Right forelimb (tissue), 1 donor: ENCODE data around the gene EP400.
"Not testable (repeated sequence)": the region's sequence is repeated elsewhere in the genome, so short reads cannot be mapped to it uniquely, and the experiment has no call there.

ENCODE experiments used
- DNase-seq: peaks from one replicate; pipeline ENCODE4 v3.0.0-alpha.2; 2018

EP400 gene

DNA sequence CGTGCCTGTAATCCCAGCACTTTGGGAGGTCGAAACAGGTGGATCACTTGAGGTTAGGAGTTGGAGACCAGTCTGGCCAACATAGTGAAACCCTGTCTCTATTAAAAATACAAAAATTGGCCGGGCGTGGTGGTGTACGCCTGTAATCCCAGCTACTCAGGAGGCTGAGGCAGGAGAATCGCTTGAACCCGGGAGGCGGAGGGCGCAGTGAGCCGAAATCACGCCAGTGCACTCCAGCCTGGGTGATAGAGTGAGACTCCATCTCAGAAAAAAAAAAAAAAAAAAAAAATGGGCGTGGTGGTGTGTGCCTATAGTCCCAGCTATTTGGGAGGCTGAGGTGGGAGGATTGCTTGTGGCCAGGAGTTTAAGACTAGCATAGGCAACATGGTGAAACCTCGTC is 4.7 kb downstream of the EP400 start:
- not testable (repeated sequence) for DNase-seq

DNA sequence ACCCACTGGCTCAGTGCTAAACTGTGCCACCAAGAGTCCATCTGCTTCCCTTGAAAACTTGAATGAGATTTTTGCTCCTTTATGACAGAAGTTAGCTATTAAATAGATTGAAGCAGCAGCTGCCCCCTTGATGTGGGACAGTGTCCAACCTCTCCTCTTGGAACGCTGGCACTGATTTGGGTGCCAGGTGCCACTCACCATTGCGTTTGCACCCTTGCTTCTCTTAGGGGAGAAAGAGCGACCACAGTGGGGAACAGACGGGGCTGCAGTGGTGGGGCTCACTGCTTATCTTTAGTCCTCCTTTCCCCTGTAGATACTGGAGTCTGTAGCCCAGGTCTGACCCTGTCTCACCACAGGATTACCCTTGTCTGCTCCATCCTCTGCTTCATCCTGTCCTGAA is 9.4 kb downstream of the EP400 start:
- DNase-seq = no peak

DNA sequence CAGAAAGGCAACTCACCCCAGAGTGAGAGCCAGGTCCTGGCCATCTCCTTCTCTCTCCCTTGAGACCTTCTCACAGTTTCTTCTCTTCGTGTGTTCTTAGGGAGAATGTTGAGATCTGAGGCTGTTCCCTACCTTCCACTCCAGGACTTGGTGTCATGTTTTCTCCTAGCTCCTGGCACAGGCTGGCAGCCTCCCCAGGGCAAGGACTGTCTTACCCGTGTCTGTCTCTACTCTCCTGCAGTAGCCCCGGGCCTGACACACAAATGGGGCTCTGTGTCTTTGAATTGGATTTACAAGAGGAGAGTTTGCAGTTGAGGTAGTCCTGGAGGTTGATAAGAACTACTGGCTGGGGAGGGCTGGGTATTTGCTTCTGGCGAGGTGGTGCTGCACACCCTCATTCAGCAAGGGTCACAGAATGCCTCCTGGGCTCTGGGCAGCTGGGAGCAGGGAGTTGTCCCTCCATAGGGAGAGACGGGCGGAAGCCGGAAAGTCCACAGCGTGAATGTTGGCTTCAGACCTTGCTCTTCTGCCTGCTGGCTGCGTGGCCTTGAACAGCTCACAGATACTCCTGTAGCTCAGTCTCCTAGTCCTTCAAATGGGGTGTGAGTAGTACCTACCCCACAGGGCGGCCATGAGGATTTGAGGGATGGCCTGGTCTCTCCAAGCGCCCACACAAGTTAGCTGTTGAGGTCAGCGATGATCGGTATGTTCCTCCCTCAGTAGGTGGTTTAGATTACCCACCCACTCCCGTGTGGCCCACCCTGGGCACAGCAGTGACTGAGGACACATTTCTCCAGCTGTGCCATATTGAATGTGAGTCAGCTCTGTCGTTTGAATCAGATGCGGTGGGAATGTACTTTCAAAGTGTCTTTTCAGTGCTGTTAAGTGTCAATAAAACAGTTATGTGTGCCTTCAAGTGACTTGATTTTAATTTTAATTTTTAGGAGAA is 10.2 kb downstream of the EP400 start:
- DNase-seq = no peak

DNA sequence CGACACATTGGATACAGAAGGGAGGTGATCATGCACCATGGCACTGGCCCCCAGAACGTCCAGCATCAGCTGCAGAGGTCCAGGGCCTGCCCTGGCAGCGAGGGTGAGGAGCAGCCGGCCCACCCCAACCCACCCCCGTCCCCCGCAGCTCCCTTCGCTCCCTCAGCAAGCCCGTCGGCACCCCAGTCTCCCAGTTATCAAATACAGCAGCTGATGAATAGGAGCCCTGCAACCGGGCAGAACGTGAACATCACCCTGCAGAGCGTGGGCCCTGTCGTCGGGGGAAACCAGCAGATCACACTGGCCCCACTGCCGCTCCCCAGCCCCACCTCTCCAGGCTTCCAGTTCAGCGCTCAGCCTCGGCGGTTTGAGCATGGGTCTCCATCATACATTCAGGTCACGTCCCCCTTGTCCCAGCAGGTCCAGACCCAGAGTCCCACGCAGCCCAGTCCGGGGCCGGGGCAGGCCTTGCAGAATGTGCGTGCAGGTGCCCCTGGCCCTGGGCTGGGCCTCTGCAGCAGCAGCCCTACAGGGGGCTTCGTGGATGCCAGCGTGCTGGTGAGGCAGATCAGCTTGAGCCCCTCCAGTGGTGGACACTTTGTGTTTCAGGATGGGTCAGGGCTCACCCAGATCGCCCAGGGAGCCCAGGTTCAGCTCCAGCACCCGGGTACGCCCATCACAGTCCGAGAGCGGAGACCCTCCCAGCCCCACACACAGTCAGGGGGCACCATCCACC is 11.0 kb downstream of the EP400 start:
- DNase-seq = not testable (repeated sequence)

DNA sequence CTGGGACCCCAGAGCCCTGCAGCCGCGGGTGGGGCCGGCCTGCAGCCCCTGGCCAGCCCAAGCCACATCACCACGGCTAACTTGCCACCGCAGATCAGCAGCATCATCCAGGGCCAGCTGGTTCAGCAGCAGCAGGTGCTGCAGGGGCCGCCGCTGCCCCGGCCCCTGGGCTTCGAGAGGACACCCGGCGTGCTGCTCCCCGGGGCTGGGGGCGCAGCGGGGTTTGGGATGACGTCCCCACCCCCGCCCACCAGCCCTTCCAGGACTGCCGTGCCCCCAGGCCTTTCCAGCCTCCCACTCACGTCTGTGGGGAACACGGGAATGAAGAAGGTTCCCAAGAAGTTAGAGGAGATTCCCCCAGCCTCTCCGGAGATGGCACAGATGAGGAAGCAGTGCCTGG is 11.6 kb downstream of the EP400 start:
- DNase-seq = not testable (repeated sequence)

DNA sequence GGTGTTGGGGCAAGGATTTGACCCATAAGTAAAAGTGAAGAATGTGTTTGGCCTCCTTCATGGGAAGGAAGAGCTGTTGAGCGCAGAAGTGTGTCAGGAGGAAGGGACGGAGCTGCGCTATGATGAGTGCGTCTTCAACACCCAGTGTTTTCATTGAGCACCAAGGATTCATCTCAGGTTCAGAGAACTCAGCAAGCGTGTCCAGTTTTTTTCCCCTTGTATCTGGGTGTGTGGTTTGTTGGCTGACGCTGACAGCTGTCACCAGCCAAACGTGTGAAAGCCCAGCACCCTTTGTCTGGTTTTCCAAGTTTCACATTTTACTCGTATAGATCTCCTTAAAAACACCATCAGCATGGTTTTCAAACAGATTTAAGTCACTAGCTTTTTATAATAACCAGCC is 12.3 kb downstream of the EP400 start:
- DNase-seq = no peak

DNA sequence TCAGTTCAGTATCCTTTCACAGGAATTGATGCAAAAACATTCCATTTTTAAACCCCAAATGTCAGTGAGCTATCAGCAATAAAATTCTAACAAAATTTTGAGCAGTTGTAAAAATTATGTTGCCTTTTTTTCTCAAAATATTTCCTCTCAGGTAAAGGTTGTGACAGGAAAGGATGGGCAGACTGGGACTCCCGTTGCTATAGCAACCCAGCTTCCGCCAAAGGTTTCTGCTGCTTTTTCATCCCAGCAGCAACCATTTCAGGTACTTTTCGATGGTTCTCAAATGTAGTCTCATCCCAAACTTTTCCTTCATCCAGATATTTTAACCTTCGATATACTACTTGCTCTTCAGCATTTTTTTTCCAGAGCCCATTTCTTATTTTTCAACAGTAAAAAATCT is 13.6 kb downstream of the EP400 start:
- no peak for DNase-seq

DNA sequence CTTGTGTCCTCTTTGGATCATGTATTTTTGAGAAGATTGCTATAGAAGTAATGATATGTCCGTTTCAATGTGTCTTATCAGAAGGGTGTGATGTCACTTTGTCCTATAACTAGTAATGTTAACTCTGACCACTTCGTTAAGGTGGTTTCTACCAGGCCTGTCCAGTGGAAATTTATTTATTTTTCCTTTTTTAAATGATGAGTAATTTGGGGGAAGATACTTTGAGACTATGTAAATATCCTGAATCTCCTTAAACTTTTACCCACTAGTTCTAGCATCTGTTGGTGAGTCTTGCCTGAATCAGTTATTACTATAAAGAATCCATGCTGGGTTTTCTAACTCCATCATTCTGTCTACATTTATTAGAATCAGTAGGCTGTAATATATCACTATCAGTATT is 15.3 kb downstream of the EP400 start:
- DNase-seq = no peak

DNA sequence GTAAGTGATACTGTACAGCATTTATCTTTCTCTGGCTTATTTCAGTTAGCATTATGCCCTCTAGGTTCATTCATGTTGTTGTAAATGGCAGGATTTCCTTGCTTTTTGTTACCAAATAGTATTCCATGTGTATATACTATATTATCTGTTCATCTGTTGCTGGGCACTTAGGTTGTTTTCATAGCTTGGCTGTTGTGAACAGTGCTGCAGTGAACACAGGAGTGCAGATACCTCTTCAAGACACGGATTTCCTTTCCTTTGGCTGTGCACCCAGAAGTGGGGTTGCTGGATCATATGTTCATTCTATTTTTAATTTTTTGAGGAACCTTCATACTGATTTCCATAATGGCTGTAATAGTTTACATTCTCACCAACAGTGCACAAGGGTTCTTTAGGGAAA is 21.5 kb downstream of the EP400 start:
- no peak for DNase-seq

DNA sequence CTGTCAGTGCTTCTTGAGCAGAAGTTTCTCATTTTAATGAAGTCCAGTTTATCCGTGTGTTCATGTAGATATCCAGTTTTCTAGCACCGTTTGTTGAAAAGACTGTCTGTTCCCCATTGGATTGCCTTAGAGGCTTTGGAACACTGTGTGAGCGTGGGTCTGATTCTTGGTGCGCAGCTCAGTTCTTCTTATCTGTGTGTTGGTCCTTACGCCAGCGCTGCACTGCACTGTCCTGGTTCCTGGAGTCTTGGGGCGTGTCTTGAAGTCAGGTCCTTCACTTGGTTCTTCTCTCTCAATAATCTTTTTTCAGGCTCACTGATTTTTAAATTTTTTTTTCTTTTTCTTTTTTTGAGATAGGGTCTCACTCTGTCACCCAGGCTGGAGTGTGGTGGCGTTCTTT is 25.5 kb downstream of the EP400 start:
- no peak for DNase-seq

DNA sequence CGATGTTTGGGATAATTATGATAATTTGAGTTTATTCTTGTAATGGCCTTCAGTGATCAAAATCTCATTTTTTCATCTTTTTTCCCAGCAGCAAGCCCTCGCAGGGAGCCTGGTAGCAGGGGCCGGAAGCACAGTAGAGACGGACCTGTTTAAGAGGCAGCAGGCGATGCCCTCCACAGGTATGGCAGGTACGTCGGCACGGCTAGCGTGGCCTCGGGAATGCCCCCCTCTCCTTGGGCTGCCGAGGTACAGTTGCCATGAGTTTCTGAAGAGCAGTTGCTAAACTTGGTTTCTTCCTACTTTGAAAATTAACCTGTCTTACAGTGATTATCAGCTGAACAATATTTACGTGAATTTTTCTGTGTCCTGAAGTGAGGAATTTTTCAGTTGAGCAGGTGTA is 29.9 kb downstream of the EP400 start:
- DNase-seq = no peak

DNA sequence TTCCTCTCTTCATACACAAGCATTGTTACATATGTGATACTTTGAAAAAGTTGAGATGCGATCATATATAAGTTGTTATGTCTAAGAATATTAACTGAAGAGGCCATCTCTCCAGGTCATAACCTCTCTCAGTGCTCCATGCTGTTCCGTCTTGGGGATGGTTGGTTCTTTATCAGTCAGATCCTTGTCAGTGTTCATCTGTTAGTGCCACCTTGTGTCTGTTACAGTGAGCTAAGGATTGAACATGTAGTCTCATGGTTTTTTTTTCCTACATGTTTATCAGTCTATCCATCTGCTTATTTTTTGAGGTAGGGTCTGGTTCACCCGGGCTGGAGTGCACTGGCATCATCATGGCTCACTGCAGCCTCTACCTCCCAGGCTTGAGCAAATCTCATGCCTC is 30.5 kb downstream of the EP400 start:
- DNase-seq = no peak

DNA sequence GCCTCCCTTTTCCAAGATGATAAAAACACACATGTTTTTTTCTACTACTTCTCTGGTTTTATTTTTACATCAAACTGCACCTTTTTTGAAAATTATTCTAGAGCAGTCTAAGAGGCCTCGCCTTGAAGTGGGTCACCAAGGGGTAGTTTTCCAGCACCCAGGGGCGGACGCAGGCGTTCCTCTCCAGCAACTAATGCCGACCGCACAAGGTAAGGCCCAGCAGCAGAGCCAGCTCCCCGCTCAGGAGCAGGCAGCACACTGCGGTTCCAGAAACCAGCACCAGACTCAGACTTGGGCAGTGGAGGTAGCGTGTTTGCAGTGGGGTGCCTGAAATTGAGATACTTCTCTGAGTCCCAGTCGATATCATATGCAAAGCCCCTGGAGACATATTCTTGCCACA is 31.6 kb downstream of the EP400 start:
- no peak for DNase-seq

DNA sequence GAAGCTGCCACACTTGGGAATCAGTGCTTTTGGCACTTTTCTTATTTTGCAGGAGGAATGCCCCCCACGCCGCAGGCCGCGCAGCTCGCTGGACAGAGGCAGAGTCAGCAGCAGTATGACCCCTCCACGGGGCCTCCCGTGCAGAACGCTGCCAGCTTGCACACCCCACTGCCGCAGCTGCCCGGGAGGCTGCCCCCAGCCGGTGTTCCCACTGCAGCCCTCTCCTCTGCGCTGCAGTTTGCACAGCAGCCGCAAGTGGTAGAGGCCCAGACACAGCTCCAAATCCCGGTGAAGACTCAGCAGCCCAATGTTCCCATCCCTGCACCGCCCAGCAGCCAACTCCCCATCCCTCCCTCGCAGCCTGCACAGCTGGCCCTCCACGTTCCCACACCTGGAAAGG is 32.3 kb downstream of the EP400 start:
- DNase-seq = no peak

DNA sequence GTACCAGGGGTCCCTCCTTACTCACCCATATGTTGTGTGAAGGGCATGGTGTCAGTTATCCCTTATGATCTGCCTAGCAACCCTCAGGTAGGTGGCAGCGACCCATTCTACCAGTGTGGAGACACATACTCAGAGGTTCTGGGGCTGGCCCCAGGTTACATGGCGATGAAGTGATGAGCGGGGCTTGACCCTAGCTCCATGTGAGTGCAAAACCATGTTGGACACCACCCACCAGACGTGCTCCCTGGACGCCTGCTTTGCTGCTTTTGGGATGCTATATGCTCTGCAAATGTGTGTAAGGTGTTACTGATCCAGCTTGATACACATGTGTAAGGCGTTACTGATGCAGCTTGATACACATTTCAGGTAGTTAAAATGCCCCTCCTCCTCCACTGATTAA is 33.3 kb downstream of the EP400 start:
- DNase-seq = no peak

DNA sequence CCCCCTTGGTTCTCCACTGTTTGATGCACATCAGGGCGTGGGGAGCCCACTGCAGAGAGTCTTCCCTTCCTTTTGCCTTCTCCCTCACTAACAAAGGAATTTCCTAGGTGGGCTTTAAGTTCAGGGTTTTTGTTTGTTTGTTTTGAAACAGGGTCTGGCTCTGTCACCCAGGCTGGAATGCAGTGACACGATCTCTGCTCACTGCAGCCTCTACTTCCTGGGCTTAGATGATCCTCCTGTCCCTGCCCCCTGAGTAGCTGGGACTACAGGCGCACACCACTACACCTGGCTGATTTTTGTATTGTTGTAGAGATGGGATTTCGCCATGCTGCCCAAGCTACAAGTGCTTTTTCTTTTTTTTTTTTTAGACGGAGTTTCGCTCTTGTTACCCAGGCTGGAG is 33.8 kb downstream of the EP400 start:
- no peak for DNase-seq

DNA sequence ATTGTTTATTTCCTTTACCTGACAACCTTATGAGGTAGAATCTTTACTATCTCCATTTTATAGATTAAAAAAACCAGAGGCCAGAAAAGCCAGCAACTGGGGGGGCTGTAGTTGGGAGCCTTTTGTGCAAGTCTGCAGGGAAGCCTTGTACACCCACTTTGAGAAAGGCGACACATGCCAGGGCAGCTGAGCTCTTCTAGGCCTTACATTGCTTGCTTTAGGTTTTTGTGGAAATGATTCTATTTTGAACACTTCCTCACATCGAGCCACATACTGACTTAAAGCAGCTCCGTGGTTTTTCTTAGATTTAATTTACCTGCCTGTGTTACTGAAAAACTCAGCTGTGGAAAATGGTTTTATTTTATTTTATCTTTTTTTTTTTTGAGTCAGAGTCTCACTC is 34.6 kb downstream of the EP400 start:
- no peak for DNase-seq

DNA sequence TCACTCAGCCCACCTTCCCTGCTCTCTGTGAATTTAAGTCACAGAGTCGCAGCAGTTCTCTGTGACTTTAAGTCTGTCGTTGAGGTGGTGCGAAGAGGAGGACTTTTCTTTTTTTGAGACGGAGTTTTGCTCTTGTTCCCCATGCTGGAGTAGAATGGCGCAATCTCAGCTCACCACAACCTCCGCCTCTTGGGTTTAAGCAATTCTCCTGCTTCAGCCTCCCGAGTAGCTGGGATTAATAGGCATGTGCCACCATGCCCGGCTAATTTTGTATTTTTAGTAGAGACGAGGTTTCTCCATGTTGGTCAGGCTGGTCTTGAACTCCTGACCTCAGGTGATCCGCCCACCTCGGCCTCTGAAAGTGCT is 35.8 kb downstream of the EP400 start:
- not testable (repeated sequence) for DNase-seq

DNA sequence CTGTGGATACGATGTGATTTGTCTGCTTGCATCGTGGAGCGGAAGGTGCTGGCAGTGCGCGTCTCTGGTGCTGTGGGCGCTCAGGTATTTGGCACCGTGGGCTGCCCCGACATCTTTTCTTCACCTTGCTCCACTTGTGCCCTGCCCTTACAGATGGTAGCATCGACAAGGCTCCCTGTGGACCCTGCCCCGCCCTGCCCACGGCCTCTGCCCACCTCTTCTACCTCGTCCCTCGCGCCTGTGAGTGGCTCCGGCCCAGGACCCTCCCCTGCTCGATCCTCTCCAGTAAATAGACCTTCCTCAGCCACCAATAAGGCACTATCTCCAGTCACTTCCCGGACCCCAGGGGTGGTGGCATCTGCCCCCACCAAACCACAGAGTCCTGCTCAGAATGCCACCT is 36.6 kb downstream of the EP400 start:
- DNase-seq = no peak

DNA sequence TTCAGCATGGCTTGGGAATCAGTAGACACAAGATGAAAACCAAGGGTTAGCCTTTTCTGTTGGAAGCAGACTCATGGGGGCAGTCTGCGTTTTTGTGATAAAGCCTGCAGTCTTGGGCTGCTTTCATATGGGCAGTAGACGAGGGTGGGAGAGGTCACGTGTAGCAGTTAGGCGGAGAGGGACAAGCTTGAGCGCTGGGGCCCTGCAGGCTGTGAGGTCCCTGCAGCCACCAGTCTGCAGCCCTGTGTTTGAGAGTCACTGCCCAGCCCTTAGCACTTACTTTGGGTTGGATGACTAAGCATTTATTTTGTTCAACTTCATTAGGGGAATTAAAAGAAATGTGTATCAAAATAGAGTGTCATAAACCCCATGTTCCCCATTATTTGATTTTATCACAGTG is 37.2 kb downstream of the EP400 start:
- DNase-seq = no peak

DNA sequence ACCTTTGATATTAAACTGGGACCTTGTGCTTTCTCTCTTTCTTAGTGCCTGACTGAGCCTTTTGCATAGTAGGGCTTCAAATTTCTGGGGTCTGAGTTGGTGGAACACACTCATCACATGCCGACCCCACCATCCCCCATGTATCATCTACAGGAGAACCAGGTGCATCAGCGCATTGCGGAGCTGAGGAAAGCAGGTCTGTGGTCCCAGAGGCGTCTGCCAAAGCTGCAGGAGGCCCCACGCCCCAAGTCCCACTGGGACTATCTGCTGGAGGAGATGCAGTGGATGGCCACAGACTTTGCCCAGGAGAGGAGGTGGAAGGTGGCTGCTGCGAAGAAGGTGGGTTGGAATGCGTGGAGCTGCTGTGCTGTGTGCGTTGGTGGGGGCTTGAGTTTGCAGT is 37.8 kb downstream of the EP400 start:
- DNase-seq = no peak

DNA sequence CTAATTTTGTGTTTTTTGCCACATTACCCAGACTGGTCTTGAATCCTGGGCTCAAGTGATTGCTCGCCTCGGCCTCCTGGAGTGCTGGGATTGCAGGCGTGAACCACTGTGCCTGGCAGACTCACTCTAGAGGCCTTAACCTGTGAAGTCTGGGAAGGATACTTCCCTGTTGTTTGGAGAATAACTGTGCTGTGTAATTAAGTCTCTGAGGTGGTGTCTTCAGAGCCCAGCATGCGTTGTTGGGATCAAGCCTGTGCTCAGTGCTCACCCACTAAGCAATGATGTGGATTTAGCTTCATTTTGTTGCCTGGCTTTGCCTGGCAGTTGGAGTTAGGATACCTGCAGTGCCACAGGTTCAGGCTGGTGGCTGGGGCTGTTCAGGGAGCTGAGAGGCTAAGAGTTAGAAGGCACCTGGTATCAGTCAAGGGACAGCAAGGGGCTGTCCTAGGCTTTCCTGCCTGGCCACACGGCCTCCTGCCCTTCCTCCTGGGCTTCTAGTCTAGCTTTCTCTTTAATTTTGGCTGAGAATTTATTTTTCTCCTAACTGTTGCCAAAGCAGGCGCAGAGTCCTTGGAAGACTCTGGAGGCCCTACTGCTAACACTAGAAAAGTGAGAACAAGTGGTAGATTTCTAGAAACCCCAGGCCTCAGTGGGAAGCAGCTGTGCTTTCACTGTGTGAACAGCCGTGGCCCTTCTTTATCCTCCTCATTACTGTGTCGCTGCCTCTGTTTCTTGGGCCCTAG is 38.5 kb downstream of the EP400 start:
- no peak for DNase-seq

DNA sequence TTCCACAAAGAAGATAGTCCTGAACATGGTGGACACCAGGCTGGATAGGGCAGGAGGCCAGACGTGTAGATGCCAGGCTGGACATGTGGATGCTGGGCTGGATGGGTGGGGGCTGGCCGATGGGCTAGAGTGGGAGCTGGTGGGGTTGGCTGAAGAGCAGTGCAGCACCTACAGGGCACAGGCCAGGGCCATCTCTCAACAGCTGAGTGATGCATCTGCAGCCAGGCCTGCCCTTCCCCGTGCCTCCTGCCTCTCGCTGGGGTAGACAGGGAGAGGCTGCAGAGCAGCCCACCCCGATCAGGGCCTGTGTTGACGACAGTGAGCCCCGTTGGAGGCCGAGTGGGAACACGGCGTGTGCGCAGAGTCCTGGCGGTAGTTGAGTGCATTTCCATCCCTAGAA is 39.3 kb downstream of the EP400 start:
- DNase-seq = no peak
